IMR-90 (cell line): ENCODE measurements around the gene TCF4. TPM values are rescaled to one million over a fixed set of nuclear protein-coding genes. Genes with fewer than 3 reads are reported as not detected.

Experiments used
- ATAC-seq: fragments of 200-7000 bp; cut with Tn5 transposase; 2 replicates; pipeline ENCODE4 v1.9.1; 2020; ENCODE audit warnings: low read depth, mild to moderate bottlenecking, moderate library complexity
- BruUV-seq: library from RNA; stranded (reverse); fragments of 400-500 nt; replicated peaks from 2 replicates; lab custom pipeline; 2021; lab: Mats Ljungman, UMichigan
- CTCF ChIA-PET: fragments of 300-600 bp; formaldehyde crosslinking; extraction: SDS; loops from one replicate; lab custom pipeline; 2021; ENCODE audit warnings: antibody characterized with exemption; lab: Yijun Ruan, JAX
- POLR2A ChIA-PET: fragments of 300-600 bp; sonication (Branson Sonifier 250); formaldehyde crosslinking; loops from one replicate; lab custom pipeline; 2022; ENCODE audit warnings: antibody characterized with exemption; ENCODE audit not compliant: unreplicated experiment; lab: Charles Lee
- DNase-seq: peaks from one replicate; pipeline ENCODE4 v3.0.0; 2013
- H2AFZ ChIP-seq: replicated peaks from 2 replicates; pipeline ENCODE3; 2013; ENCODE audit warnings: low read length, mild to moderate bottlenecking; ENCODE audit not compliant: poor library complexity
- H2AK5ac ChIP-seq: 2 replicates; pipeline ENCODE4 v1.6.1; 2013; ENCODE audit warnings: low read depth, low read length, inconsistent platforms
- H2AK9ac ChIP-seq: replicated peaks from 2 replicates; pipeline ENCODE3; 2013; ENCODE audit warnings: mild to moderate bottlenecking, low read depth, low read length, moderate library complexity; ENCODE audit not compliant: poor library complexity
- H2BK120ac ChIP-seq: 2 replicates; pipeline ENCODE4 v1.6.1; 2013; ENCODE audit warnings: low read depth, low read length, inconsistent platforms
- H2BK15ac ChIP-seq: 3 replicates; pipeline ENCODE4 v1.6.1; 2013; ENCODE audit warnings: low read depth, low read length, inconsistent platforms
- H2BK20ac ChIP-seq: 2 replicates; pipeline ENCODE4 v1.6.1; 2013; ENCODE audit warnings: low read depth, mild to moderate bottlenecking, inconsistent platforms, low read length, moderate library complexity
- H2BK5ac ChIP-seq: 2 replicates; pipeline ENCODE4 v1.6.1; 2013; ENCODE audit warnings: mild to moderate bottlenecking, low read depth, low read length, inconsistent platforms; ENCODE audit not compliant: poor library complexity, severe bottlenecking
- H3K14ac ChIP-seq: replicated peaks from 2 replicates; pipeline ENCODE4 v1.6.1; 2013; ENCODE audit warnings: low read depth, low read length, inconsistent platforms
- H3K18ac ChIP-seq: 2 replicates; pipeline ENCODE4 v1.6.1; 2013; ENCODE audit warnings: low read depth, low read length, control low read depth
- H3K23ac ChIP-seq: 2 replicates; pipeline ENCODE4 v1.6.1; 2013; ENCODE audit warnings: low read depth, low read length, inconsistent platforms
- H3K27ac ChIP-seq: 2 replicates; pipeline ENCODE4 v1.5.1; 2013; ENCODE audit warnings: mild to moderate bottlenecking, control low read depth, low read length; ENCODE audit not compliant: insufficient read depth
- H3K27me3 ChIP-seq: 2 replicates; pipeline ENCODE4 v1.6.1; 2013; ENCODE audit warnings: low read length; ENCODE audit not compliant: control insufficient read depth, insufficient read depth
- H3K36me3 ChIP-seq: 2 replicates; pipeline ENCODE4 v1.6.1; 2013; ENCODE audit warnings: low read length, mixed read lengths; ENCODE audit not compliant: control insufficient read depth, insufficient read depth
- H3K4ac ChIP-seq: 2 replicates; pipeline ENCODE4 v1.6.1; 2013; ENCODE audit warnings: low read depth, low read length, inconsistent platforms
- H3K4me1 ChIP-seq: 2 replicates; pipeline ENCODE4 v1.6.1; 2013; ENCODE audit warnings: low read length, mixed read lengths; ENCODE audit not compliant: control insufficient read depth, insufficient read depth
- H3K4me2 ChIP-seq: 2 replicates; pipeline ENCODE4 v1.6.1; 2013; ENCODE audit warnings: low read depth, mild to moderate bottlenecking, control low read depth, low read length, moderate library complexity
- H3K4me3 ChIP-seq: 2 replicates; pipeline ENCODE4 v1.5.1; 2013; ENCODE audit warnings: low read depth, mild to moderate bottlenecking, control low read depth, low read length, moderate library complexity; ENCODE audit not compliant: insufficient read depth
- H3K56ac ChIP-seq: 2 replicates; pipeline ENCODE4 v1.6.1; 2013; ENCODE audit warnings: low read length, inconsistent platforms; ENCODE audit not compliant: insufficient read depth; ENCODE audit errors: extremely low read depth
- H3K79me1 ChIP-seq, 2 experiments: 2 replicates each; pipeline ENCODE4 v1.6.1; 2013; ENCODE audit warnings: low read length in 2 of 2, inconsistent platforms in 1 of 2, low read depth in 1 of 2
- H3K9ac ChIP-seq: 2 replicates; pipeline ENCODE4 v1.6.1; 2013; ENCODE audit warnings: low read depth, low read length, control low read depth
- H3K9me1 ChIP-seq: 2 replicates; pipeline ENCODE4 v1.6.1; 2013; ENCODE audit warnings: low read length, inconsistent platforms; ENCODE audit not compliant: insufficient read depth
- H3K9me3 ChIP-seq: 2 replicates; pipeline ENCODE4 v1.6.1; 2013; ENCODE audit warnings: low read length; ENCODE audit not compliant: control insufficient read depth, insufficient read depth
- H4K20me1 ChIP-seq: 2 replicates; pipeline ENCODE4 v1.6.1; 2013; ENCODE audit warnings: low read length, inconsistent platforms; ENCODE audit not compliant: insufficient read depth
- H4K5ac ChIP-seq: 2 replicates; pipeline ENCODE4 v1.6.1; 2013; ENCODE audit warnings: mild to moderate bottlenecking, low read depth, low read length, control low read depth
- H4K8ac ChIP-seq, 2 experiments: 2 replicates each; pipeline ENCODE4 v1.6.1; 2013; ENCODE audit warnings: low read depth in 2 of 2, low read length in 2 of 2, control low read depth in 1 of 2, inconsistent platforms in 1 of 2
- H4K91ac ChIP-seq: 2 replicates; pipeline ENCODE4 v1.6.1; 2013; ENCODE audit warnings: low read depth, low read length, inconsistent platforms; ENCODE audit not compliant: insufficient read depth
- MAZ ChIP-seq: IDR thresholded peaks from 2 replicates; pipeline ENCODE4 v1.6.1; 2012; ENCODE audit warnings: low read depth, mild to moderate bottlenecking, low read length, improper control_type of control experiment, moderate library complexity, borderline replicate concordance
- NFE2L2 ChIP-seq: fragments of 150-350 bp; IDR thresholded peaks from 2 replicates; pipeline ENCODE4 v1.6.1; 2016; ENCODE audit warnings: low read depth, mild to moderate bottlenecking, low read length
- RCOR1 ChIP-seq: IDR thresholded peaks from 2 replicates; pipeline ENCODE4 v1.6.1; 2012; ENCODE audit warnings: mild to moderate bottlenecking, low read length, improper control_type of control experiment; ENCODE audit not compliant: insufficient replicate concordance
- WGBS, 2 experiments: methylation state at CpG; one replicate each; pipeline versions ENCODE4 v1.1.5 to v1.1.7; 2013; ENCODE audit warnings: missing lambda C conversion rate in 2 of 2; ENCODE audit not compliant: insufficient read length in 1 of 2; ENCODE audit errors: extremely low coverage in 2 of 2; 5-methylcytosine and 5-hydroxymethylcytosine counted together
- dilution Hi-C: fragments of 300-500 bp; cut with HindIII; formaldehyde crosslinking; loops from one replicate; pipeline ENCODE4 v1.14.3; 2018; ENCODE audit warnings: low sequenced_read_pairs; ENCODE audit not compliant: unreplicated experiment
- in situ Hi-C: fragments of 300-500 bp; cut with MboI; formaldehyde crosslinking; loops from 3 replicates; pipeline ENCODE4 v1.14.3; 2019; ENCODE audit warnings: low sequenced_read_pairs, inconsistent platforms, mixed read lengths
- intact Hi-C: fragments of 100-400 bp; cut with micrococcal nuclease; formaldehyde crosslinking; loops from 2 replicates; pipeline ENCODE4 v1.10.0; 2022
- polyA plus RNA-seq, 3 experiments: library from polyadenylated mRNA; depleted of rRNA; stranded (reverse); fragments of >200 nt; gene quantifications; 2 replicates each; pipeline ENCODE4 v1.2.3, GENCODE V29; 2012; ENCODE audit warnings: low replicate concordance in 1 of 3
- total RNA-seq: library from RNA; depleted of rRNA; stranded (reverse); fragments of >200 nt; gene quantifications from 2 replicates; pipeline ENCODE4 v1.2.3, GENCODE V29; 2012
- TF ChIP-seq, protein P1 (sequence below): conservative IDR thresholded peaks from 2 replicates; pipeline ENCODE4 v1.5.1; 2012; ENCODE audit warnings: mild to moderate bottlenecking, low read depth, low read length, improper control_type of control experiment
- TF ChIP-seq, protein P2 (sequence below): fragments of 150-350 bp; IDR thresholded peaks from 2 replicates; pipeline ENCODE4 v1.6.1; 2017; ENCODE audit warnings: mild to moderate bottlenecking, antibody characterized with exemption, low read length, low read depth

Gene TCF4
- total and polyA plus RNA-seq, 2 of the 4 experiments (the other 2 are of a cell fraction): 30.0 to 87.1 TPM

DNA sequence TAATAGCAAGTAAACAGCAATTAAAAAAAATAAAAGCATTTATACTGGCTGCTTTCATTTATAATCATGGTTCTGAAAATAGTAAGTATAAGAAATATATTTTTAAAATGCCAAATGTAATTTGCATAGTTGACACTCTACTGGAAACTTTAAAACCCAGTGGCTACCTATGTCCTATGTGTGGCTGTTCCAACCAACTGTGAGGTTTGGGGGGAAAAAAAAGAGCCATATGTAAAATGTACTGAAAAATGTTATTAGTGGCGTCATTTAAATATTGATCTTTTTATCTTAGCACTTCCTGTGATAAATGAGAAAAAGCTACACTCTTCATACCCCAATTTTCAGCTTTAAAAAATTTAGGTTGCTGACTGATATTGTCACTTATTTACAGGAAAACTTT, 270.7 kb downstream of the TCF4 start:
- BruUV-seq: no TSS peak
- Histone ChIP-seq H2AFZ (no peak overlapping the region), H3K36me3 (no peaks in the 10 kb centered on the region), H2BK15ac (no peak overlapping the region), H3K9ac (no peak overlapping the region), H3K27me3 (no peaks in the 10 kb centered on the region), H3K79me1 (peaks cover 19 to 55% of the 10 kb centered on the region in 2 experiments), H3K9me1 (peaks cover 7% of the 10 kb centered on the region), H3K4ac (no peak overlapping the region), H3K27ac (no peak overlapping the region), H2BK120ac (no peak overlapping the region), H3K9me3 (no peaks in the 10 kb centered on the region), H4K20me1 (peaks cover 7% of the 10 kb centered on the region; the same call in 1 of the 2 replicates), H3K4me3 (no peak overlapping the region), H2BK20ac (no peak overlapping the region), H3K14ac (no peak overlapping the region), H2BK5ac (no peak overlapping the region), H3K56ac (no peak overlapping the region), H3K4me1 (peaks cover 3% of the 10 kb centered on the region; the same call in 1 of the 2 replicates), H4K91ac (no peak overlapping the region), H3K23ac (no peak overlapping the region), H3K4me2 (no peak overlapping the region), H4K5ac (no peak overlapping the region), H3K18ac (no peak overlapping the region), H2AK5ac (no peak overlapping the region), H4K8ac (no peak overlapping the region), H2AK9ac (no peak overlapping the region)
- ChIA-PET CTCF (interaction anchor here (1.4 kb wide), 1 partner anchor 83 kb away, joined by 5 read pairs; no protein-coding TSS in a partner anchor), POLR2A (no interaction called here)
- in situ Hi-C loops: no loop called here
- ATAC-seq (no peak), DNase-seq (no peak)
- intact Hi-C loops: loop anchor here (5.0 kb wide), 1 partner anchor 35 kb away; no protein-coding TSS in a partner anchor
- dilution Hi-C loops: no loop called here
- TF ChIP-seq, protein P1, sequence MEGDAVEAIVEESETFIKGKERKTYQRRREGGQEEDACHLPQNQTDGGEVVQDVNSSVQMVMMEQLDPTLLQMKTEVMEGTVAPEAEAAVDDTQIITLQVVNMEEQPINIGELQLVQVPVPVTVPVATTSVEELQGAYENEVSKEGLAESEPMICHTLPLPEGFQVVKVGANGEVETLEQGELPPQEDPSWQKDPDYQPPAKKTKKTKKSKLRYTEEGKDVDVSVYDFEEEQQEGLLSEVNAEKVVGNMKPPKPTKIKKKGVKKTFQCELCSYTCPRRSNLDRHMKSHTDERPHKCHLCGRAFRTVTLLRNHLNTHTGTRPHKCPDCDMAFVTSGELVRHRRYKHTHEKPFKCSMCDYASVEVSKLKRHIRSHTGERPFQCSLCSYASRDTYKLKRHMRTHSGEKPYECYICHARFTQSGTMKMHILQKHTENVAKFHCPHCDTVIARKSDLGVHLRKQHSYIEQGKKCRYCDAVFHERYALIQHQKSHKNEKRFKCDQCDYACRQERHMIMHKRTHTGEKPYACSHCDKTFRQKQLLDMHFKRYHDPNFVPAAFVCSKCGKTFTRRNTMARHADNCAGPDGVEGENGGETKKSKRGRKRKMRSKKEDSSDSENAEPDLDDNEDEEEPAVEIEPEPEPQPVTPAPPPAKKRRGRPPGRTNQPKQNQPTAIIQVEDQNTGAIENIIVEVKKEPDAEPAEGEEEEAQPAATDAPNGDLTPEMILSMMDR: no peak
- no peak for TF ChIP-seq RCOR1
- TF ChIP-seq, protein P2, sequence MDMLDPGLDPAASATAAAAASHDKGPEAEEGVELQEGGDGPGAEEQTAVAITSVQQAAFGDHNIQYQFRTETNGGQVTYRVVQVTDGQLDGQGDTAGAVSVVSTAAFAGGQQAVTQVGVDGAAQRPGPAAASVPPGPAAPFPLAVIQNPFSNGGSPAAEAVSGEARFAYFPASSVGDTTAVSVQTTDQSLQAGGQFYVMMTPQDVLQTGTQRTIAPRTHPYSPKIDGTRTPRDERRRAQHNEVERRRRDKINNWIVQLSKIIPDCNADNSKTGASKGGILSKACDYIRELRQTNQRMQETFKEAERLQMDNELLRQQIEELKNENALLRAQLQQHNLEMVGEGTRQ: no peak
- TF ChIP-seq MAZ: no peak
- TF ChIP-seq NFE2L2: no peak
- no CpG with 5 or more reads among the region's 1 CpG for WGBS, 2 experiments
